ENCODE results near the gene CDK8.

CDK8 gene

GRCh38 chr13:26326562-26326961, 72.6 kb downstream of the CDK8 start:
- no peaks in the 10 kb centered on the region for H3K27me3 ChIP-seq (replicated peaks; ENCODE audit: control insufficient read depth, insufficient read depth, low read length)

GRCh38 chr13:26327940-26328725, 74.2 kb downstream of the CDK8 start:
- Histone ChIP-seq H3K36me3 (ENCODE audit: control insufficient read depth, insufficient read depth, low read length) (no peaks in the 10 kb centered on the region), H3K4me3 (replicated peaks; ENCODE audit: low read depth, low read length) (no peak overlapping the region), H3K27me3 (replicated peaks; ENCODE audit: control insufficient read depth, insufficient read depth, low read length) (no peaks in the 10 kb centered on the region)
- DNase-seq (ENCODE audit: extremely low read depth, insufficient read length), result no peak
- no peak for TF ChIP-seq CTCF (IDR thresholded peaks at IDR 0.05; ENCODE audit: insufficient read depth, low read length, poor library complexity, severe bottlenecking)

More at GRCh38 chr13:26326562-26326961, 72.6 kb downstream of the CDK8 start:
- H3K4me3 ChIP-seq (replicated peaks; ENCODE audit: low read depth, low read length), result no peak overlapping the region
- H3K36me3 ChIP-seq (ENCODE audit: control insufficient read depth, insufficient read depth, low read length), result no peaks in the 10 kb centered on the region
- TF ChIP-seq CTCF (IDR thresholded peaks at IDR 0.05; ENCODE audit: insufficient read depth, low read length, poor library complexity, severe bottlenecking), result no peak
- DNase-seq (ENCODE audit: extremely low read depth, insufficient read length), result no peak

- TF ChIP-seq CTCF (IDR thresholded peaks at IDR 0.05; ENCODE audit: insufficient read depth, low read length, poor library complexity, severe bottlenecking), result no peak
- Histone ChIP-seq H3K36me3 (ENCODE audit: control insufficient read depth, insufficient read depth, low read length) (no peaks in the 10 kb centered on the region), H3K27me3 (replicated peaks; ENCODE audit: control insufficient read depth, insufficient read depth, low read length) (no peaks in the 10 kb centered on the region), H3K4me3 (replicated peaks; ENCODE audit: low read depth, low read length) (no peak overlapping the region)
- DNase-seq (ENCODE audit: extremely low read depth, insufficient read length), result no peak
These were observed 81.2 kb downstream of the CDK8 start for GRCh38 chr13:26335158-26335557.

GRCh38 chr13:26340807-26341206, 86.9 kb downstream of the CDK8 start:
- DNase-seq (ENCODE audit: extremely low read depth, insufficient read length), result no peak
- Histone ChIP-seq H3K27me3 (replicated peaks; ENCODE audit: control insufficient read depth, insufficient read depth, low read length) (no peaks in the 10 kb centered on the region), H3K4me3 (replicated peaks; ENCODE audit: low read depth, low read length) (no peak overlapping the region), H3K36me3 (ENCODE audit: control insufficient read depth, insufficient read depth, low read length) (no peaks in the 10 kb centered on the region; the same call in 1 of the 2 replicates)
- TF ChIP-seq CTCF (IDR thresholded peaks at IDR 0.05; ENCODE audit: insufficient read depth, low read length, poor library complexity, severe bottlenecking), result no peak

GRCh38 chr13:26342898-26343297, 89.0 kb downstream of the CDK8 start:
- H3K4me3 ChIP-seq (replicated peaks; ENCODE audit: low read depth, low read length), result no peak overlapping the region
- no peaks in the 10 kb centered on the region for H3K27me3 ChIP-seq (replicated peaks; ENCODE audit: control insufficient read depth, insufficient read depth, low read length)
- DNase-seq (ENCODE audit: extremely low read depth, insufficient read length), result no peak
- no peak for TF ChIP-seq CTCF (IDR thresholded peaks at IDR 0.05; ENCODE audit: insufficient read depth, low read length, poor library complexity, severe bottlenecking)
- H3K36me3 ChIP-seq (ENCODE audit: control insufficient read depth, insufficient read depth, low read length), result no peaks in the 10 kb centered on the region; the same call in 1 of the 2 replicates

Data from GM06990 (cell line).